Measurements from ENCODE around the gene GAREM1.
"Not testable (repeated sequence)": the region's sequence is repeated elsewhere in the genome, so short reads cannot be mapped to it uniquely, and the experiment has no call there.

GAREM1 gene

GRCh38 chr18:32244881-32245280 lies 225.8 kb downstream of the GAREM1 start:
- H3K36me3 ChIP-seq (ENCODE audit: control insufficient read depth in 5 of 5, insufficient read depth in 5 of 5, low read length in 5 of 5) = no peaks in the 10 kb centered on the region
- no peaks in the 10 kb centered on the region for H3K27me3 ChIP-seq (ENCODE audit: control insufficient read depth in 5 of 5, insufficient read depth in 4 of 5, low read length in 5 of 5)
- no peaks in the 10 kb centered on the region for H3K9me3 ChIP-seq (ENCODE audit: control insufficient read depth in 5 of 5, low read length in 5 of 5)
- H3K9ac ChIP-seq (ENCODE audit: low read length in 5 of 5) = no peak overlapping the region
- H3K27ac ChIP-seq (ENCODE audit: low read depth, low read length) = no peak overlapping the region
- H3K4me1 ChIP-seq (ENCODE audit: control insufficient read depth in 5 of 5, insufficient read depth in 5 of 5, low read length in 5 of 5) = no peaks in the 10 kb centered on the region
- H3K4me3 ChIP-seq (ENCODE audit: low read depth in 1 of 5, low read length in 5 of 5) = no peak overlapping the region

GRCh38 chr18:32243358-32243757 lies 227.3 kb downstream of the GAREM1 start:
- Histone ChIP-seq H3K36me3 (ENCODE audit: control insufficient read depth in 5 of 5, insufficient read depth in 5 of 5, low read length in 5 of 5) (no peaks in the 10 kb centered on the region), H3K27me3 (ENCODE audit: control insufficient read depth in 5 of 5, insufficient read depth in 4 of 5, low read length in 5 of 5) (no peaks in the 10 kb centered on the region), H3K4me3 (ENCODE audit: low read depth in 1 of 5, low read length in 5 of 5) (no peak overlapping the region), H3K9me3 (ENCODE audit: control insufficient read depth in 5 of 5, low read length in 5 of 5) (no peaks in the 10 kb centered on the region), H3K4me1 (ENCODE audit: control insufficient read depth in 5 of 5, insufficient read depth in 5 of 5, low read length in 5 of 5) (no peaks in the 10 kb centered on the region), H3K9ac (ENCODE audit: low read length in 5 of 5) (no peak overlapping the region), H3K27ac (ENCODE audit: low read depth, low read length) (no peak overlapping the region)

GRCh38 chr18:32242395-32242794 lies 228.3 kb downstream of the GAREM1 start:
- no peaks in the 10 kb centered on the region for H3K9me3 ChIP-seq (ENCODE audit: control insufficient read depth in 5 of 5, low read length in 5 of 5)
- H3K4me1 ChIP-seq (ENCODE audit: control insufficient read depth in 5 of 5, insufficient read depth in 5 of 5, low read length in 5 of 5) = no peaks in the 10 kb centered on the region
- H3K27me3 ChIP-seq (ENCODE audit: control insufficient read depth in 5 of 5, insufficient read depth in 4 of 5, low read length in 5 of 5) = no peaks in the 10 kb centered on the region
- H3K27ac ChIP-seq (ENCODE audit: low read depth, low read length) = no peak overlapping the region
- H3K4me3 ChIP-seq (ENCODE audit: low read depth in 1 of 5, low read length in 5 of 5) = no peak overlapping the region
- H3K9ac ChIP-seq (ENCODE audit: low read length in 5 of 5) = no peak overlapping the region
- H3K36me3 ChIP-seq (ENCODE audit: control insufficient read depth in 5 of 5, insufficient read depth in 5 of 5, low read length in 5 of 5) = no peaks in the 10 kb centered on the region

GRCh38 chr18:32238635-32239268 lies 231.9 kb downstream of the GAREM1 start:
- Histone ChIP-seq H3K27ac (ENCODE audit: low read depth, low read length) (no peak overlapping the region), H3K9me3 (ENCODE audit: control insufficient read depth in 5 of 5, low read length in 5 of 5) (no peaks in the 10 kb centered on the region), H3K36me3 (ENCODE audit: control insufficient read depth in 5 of 5, insufficient read depth in 5 of 5, low read length in 5 of 5) (no peaks in the 10 kb centered on the region), H3K4me1 (ENCODE audit: control insufficient read depth in 5 of 5, insufficient read depth in 5 of 5, low read length in 5 of 5) (no peaks in the 10 kb centered on the region), H3K27me3 (ENCODE audit: control insufficient read depth in 5 of 5, insufficient read depth in 4 of 5, low read length in 5 of 5) (no peaks in the 10 kb centered on the region), H3K4me3 (ENCODE audit: low read depth in 1 of 5, low read length in 5 of 5) (no peak overlapping the region), H3K9ac (ENCODE audit: low read length in 5 of 5) (no peak overlapping the region)

GRCh38 chr18:32237049-32237448 lies 233.6 kb downstream of the GAREM1 start:
- Histone ChIP-seq H3K4me3 (ENCODE audit: low read depth in 1 of 5, low read length in 5 of 5) (no peak overlapping the region), H3K27ac (ENCODE audit: low read depth, low read length) (no peak overlapping the region), H3K9ac (ENCODE audit: low read length in 5 of 5) (no peak overlapping the region), H3K4me1 (ENCODE audit: control insufficient read depth in 5 of 5, insufficient read depth in 5 of 5, low read length in 5 of 5) (no peaks in the 10 kb centered on the region), H3K27me3 (ENCODE audit: control insufficient read depth in 5 of 5, insufficient read depth in 4 of 5, low read length in 5 of 5) (no peaks in the 10 kb centered on the region), H3K36me3 (ENCODE audit: control insufficient read depth in 5 of 5, insufficient read depth in 5 of 5, low read length in 5 of 5) (no peaks in the 10 kb centered on the region), H3K9me3 (ENCODE audit: control insufficient read depth in 5 of 5, low read length in 5 of 5) (no peaks in the 10 kb centered on the region)

GRCh38 chr18:32233348-32233747 lies 237.3 kb downstream of the GAREM1 start:
- not testable (repeated sequence) for H3K27me3 ChIP-seq (ENCODE audit: control insufficient read depth in 5 of 5, insufficient read depth in 4 of 5, low read length in 5 of 5); H3K27ac ChIP-seq (ENCODE audit: low read depth, low read length); H3K4me3 ChIP-seq (ENCODE audit: low read depth in 1 of 5, low read length in 5 of 5); H3K9me3 ChIP-seq (ENCODE audit: control insufficient read depth in 5 of 5, low read length in 5 of 5); H3K36me3 ChIP-seq (ENCODE audit: control insufficient read depth in 5 of 5, insufficient read depth in 5 of 5, low read length in 5 of 5); H3K9ac ChIP-seq (ENCODE audit: low read length in 5 of 5); H3K4me1 ChIP-seq (ENCODE audit: control insufficient read depth in 5 of 5, insufficient read depth in 5 of 5, low read length in 5 of 5)

- Histone ChIP-seq H3K9me3 (ENCODE audit: control insufficient read depth in 5 of 5, low read length in 5 of 5) (no peaks in the 10 kb centered on the region), H3K36me3 (ENCODE audit: control insufficient read depth in 5 of 5, insufficient read depth in 5 of 5, low read length in 5 of 5) (no peaks in the 10 kb centered on the region), H3K4me3 (ENCODE audit: low read depth in 1 of 5, low read length in 5 of 5) (no peak overlapping the region), H3K4me1 (ENCODE audit: control insufficient read depth in 5 of 5, insufficient read depth in 5 of 5, low read length in 5 of 5) (no peaks in the 10 kb centered on the region), H3K9ac (ENCODE audit: low read length in 5 of 5) (no peak overlapping the region), H3K27ac (ENCODE audit: low read depth, low read length) (no peak overlapping the region), H3K27me3 (ENCODE audit: control insufficient read depth in 5 of 5, insufficient read depth in 4 of 5, low read length in 5 of 5) (no peaks in the 10 kb centered on the region)
Observed at GRCh38 chr18:32219431-32220018, 251.2 kb downstream of the GAREM1 start.

GRCh38 chr18:32216390-32216789 lies 254.3 kb downstream of the GAREM1 start:
- Histone ChIP-seq H3K27me3 (ENCODE audit: control insufficient read depth in 5 of 5, insufficient read depth in 4 of 5, low read length in 5 of 5) (no peaks in the 10 kb centered on the region), H3K4me3 (ENCODE audit: low read depth in 1 of 5, low read length in 5 of 5) (no peak overlapping the region), H3K4me1 (ENCODE audit: control insufficient read depth in 5 of 5, insufficient read depth in 5 of 5, low read length in 5 of 5) (no peaks in the 10 kb centered on the region), H3K9me3 (ENCODE audit: control insufficient read depth in 5 of 5, low read length in 5 of 5) (no peaks in the 10 kb centered on the region), H3K36me3 (ENCODE audit: control insufficient read depth in 5 of 5, insufficient read depth in 5 of 5, low read length in 5 of 5) (no peaks in the 10 kb centered on the region), H3K27ac (ENCODE audit: low read depth, low read length) (no peak overlapping the region), H3K9ac (ENCODE audit: low read length in 5 of 5) (no peak overlapping the region)

- Histone ChIP-seq H3K4me1 (ENCODE audit: control insufficient read depth in 5 of 5, insufficient read depth in 5 of 5, low read length in 5 of 5) (no peaks in the 10 kb centered on the region), H3K27ac (ENCODE audit: low read depth, low read length) (no peak overlapping the region), H3K9me3 (ENCODE audit: control insufficient read depth in 5 of 5, low read length in 5 of 5) (no peaks in the 10 kb centered on the region), H3K36me3 (ENCODE audit: control insufficient read depth in 5 of 5, insufficient read depth in 5 of 5, low read length in 5 of 5) (no peaks in the 10 kb centered on the region), H3K27me3 (ENCODE audit: control insufficient read depth in 5 of 5, insufficient read depth in 4 of 5, low read length in 5 of 5) (no peaks in the 10 kb centered on the region), H3K4me3 (ENCODE audit: low read depth in 1 of 5, low read length in 5 of 5) (no peak overlapping the region), H3K9ac (ENCODE audit: low read length in 5 of 5) (no peak overlapping the region)
Observed at GRCh38 chr18:32213693-32214092, 257.0 kb downstream of the GAREM1 start.

Measured in subcutaneous abdominal adipose tissue (tissue), 5 donors.